SK-N-MC (cell line): ENCODE measurements around the gene LGR6.

ENCODE experiments used
- EZH2 ChIP-seq: fragments of 200-600 bp; sonication (generic); IDR thresholded peaks from one replicate; pipeline ENCODE4 v1.6.1; 2017; ENCODE audit warnings: antibody characterized with exemption
- POLR2AphosphoS5 ChIP-seq: IDR thresholded peaks from 2 replicates; pipeline ENCODE4 v1.6.1; 2012; ENCODE audit warnings: mild to moderate bottlenecking, low read depth, low read length, borderline replicate concordance

GRCh38 chr1:202207292-202207691 is 13.7 kb downstream of the LGR6 start:
- TF ChIP-seq EZH2 = no peak
- TF ChIP-seq POLR2AphosphoS5 = no peak
